Liver (tissue), 9 donors: ENCODE results near the gene MYO1F. TPM values are rescaled to one million over a fixed set of nuclear protein-coding genes. Genes with fewer than 3 reads are reported as not detected.
"Not testable (repeated sequence)": the region's sequence is repeated elsewhere in the genome, so short reads cannot be mapped to it uniquely, and the experiment has no call there.

ENCODE experiments used
- DNase-seq: peaks from one replicate; pipeline ENCODE4 v3.0.0-alpha.2; 2017; ENCODE audit warnings: low spot score
- H3K27ac ChIP-seq, 2 donors: one replicate each; pipeline ENCODE4 v1.7.0; 2013; ENCODE audit warnings: inconsistent platforms in 2 of 2, low read length in 2 of 2, control low read depth in 1 of 2, low read depth in 1 of 2, mild to moderate bottlenecking in 1 of 2
- H3K27me3 ChIP-seq, 4 donors: one replicate each; pipeline versions ENCODE4 v1.6.1 to v1.7.0; 2013; ENCODE audit warnings: low read length in 3 of 4, inconsistent platforms in 1 of 4, mild to moderate bottlenecking in 1 of 4, moderate library complexity in 1 of 4; ENCODE audit not compliant: control insufficient read depth in 4 of 4, insufficient read depth in 4 of 4
- H3K36me3 ChIP-seq, 4 donors: one replicate each; pipeline versions ENCODE4 v1.6.1 to v1.7.0; 2013; ENCODE audit warnings: low read length in 3 of 4, mild to moderate bottlenecking in 3 of 4, low read depth in 1 of 4, moderate library complexity in 1 of 4; ENCODE audit not compliant: control insufficient read depth in 4 of 4, insufficient read depth in 3 of 4
- H3K4me1 ChIP-seq, 4 donors: one replicate each; pipeline versions ENCODE4 v1.6.1 to v1.7.0; 2013; ENCODE audit warnings: low read length in 3 of 4, mild to moderate bottlenecking in 3 of 4, moderate library complexity in 1 of 4; ENCODE audit not compliant: control insufficient read depth in 4 of 4, insufficient read depth in 4 of 4
- H3K4me3 ChIP-seq, 3 donors: one replicate each; pipeline versions ENCODE4 v1.6.1 to v1.7.0; 2013; ENCODE audit warnings: low read length in 3 of 3, control low read depth in 1 of 3, low read depth in 1 of 3, mild to moderate bottlenecking in 1 of 3
- H3K9ac ChIP-seq, 2 donors: one replicate each; pipeline ENCODE4 v1.7.0; 2013; ENCODE audit warnings: low read length in 2 of 2, mild to moderate bottlenecking in 2 of 2, moderate library complexity in 2 of 2, control low read depth in 1 of 2, low read depth in 1 of 2
- H3K9me3 ChIP-seq, 4 donors: one replicate each; pipeline versions ENCODE4 v1.6.1 to v1.7.0; 2013; ENCODE audit warnings: low read length in 3 of 4; ENCODE audit not compliant: control insufficient read depth in 4 of 4
- FOXA1 ChIP-seq: IDR thresholded peaks from 2 replicates; pipeline ENCODE4 v1.6.1; 2016; ENCODE audit warnings: antibody characterized with exemption
- FOXA2 ChIP-seq: IDR thresholded peaks from 2 replicates; pipeline ENCODE4 v1.6.1; 2016; ENCODE audit warnings: antibody characterized with exemption
- GABPA ChIP-seq, 2 donors: IDR thresholded peaks in 1 of 2; conservative IDR thresholded peaks in 1 of 2; 2 replicates each; pipeline ENCODE4 v1.6.1; 2016; ENCODE audit warnings: antibody characterized with exemption in 2 of 2, mild to moderate bottlenecking in 1 of 2, moderate library complexity in 1 of 2
- HNF4A ChIP-seq, 2 donors: conservative IDR thresholded peaks; 2 replicates each; pipeline ENCODE4 v1.6.1; 2016; ENCODE audit warnings: antibody characterized with exemption in 2 of 2, mild to moderate bottlenecking in 2 of 2
- HNF4G ChIP-seq: IDR thresholded peaks from 2 replicates; pipeline ENCODE4 v1.6.1; 2016; ENCODE audit warnings: antibody characterized with exemption
- JUND ChIP-seq, 2 donors: IDR thresholded peaks; 2 replicates each; pipeline ENCODE4 v1.6.1; 2016; ENCODE audit warnings: antibody characterized with exemption in 2 of 2
- NR2F2 ChIP-seq: IDR thresholded peaks from 2 replicates; pipeline ENCODE4 v1.6.1; 2016; ENCODE audit warnings: antibody characterized with exemption
- RAD21 ChIP-seq, 2 donors: IDR thresholded peaks; 2 replicates each; pipeline ENCODE4 v1.6.1; 2016; ENCODE audit warnings: antibody characterized with exemption in 2 of 2, mild to moderate bottlenecking in 2 of 2
- RXRA ChIP-seq, 2 donors: IDR thresholded peaks; 2 replicates each; pipeline ENCODE4 v1.6.1; 2017 to 2018; ENCODE audit warnings: antibody characterized with exemption in 2 of 2, mild to moderate bottlenecking in 1 of 2
- SP1 ChIP-seq: IDR thresholded peaks from 2 replicates; pipeline ENCODE4 v1.6.1; 2018; ENCODE audit warnings: antibody characterized with exemption, mild to moderate bottlenecking
- TAF1 ChIP-seq: conservative IDR thresholded peaks from 2 replicates; pipeline ENCODE4 v1.6.1; 2016; ENCODE audit warnings: antibody characterized with exemption, mild to moderate bottlenecking
- YY1 ChIP-seq: IDR thresholded peaks from 2 replicates; pipeline ENCODE4 v1.6.1; 2016; ENCODE audit warnings: antibody characterized with exemption, mild to moderate bottlenecking
- WGBS: extraction: QIAGEN DNeasy Blood & Tissue Kit; methylation state at CpG from one replicate; pipeline ENCODE4 v1.1.7; 2013; 5-methylcytosine and 5-hydroxymethylcytosine counted together
- polyA plus RNA-seq, 2 donors: library from polyadenylated mRNA; stranded (reverse) in 1 of 2; unstranded in 1 of 2; fragments of 200-250 nt in 1 of 2; fragments of >200 nt in 1 of 2; fragmentation: Nextera tagmentation in 1 of 2; extraction: Ambion mirVana in 1 of 2; gene quantifications; one replicate each; pipeline versions ENCODE4 v1.2.1 to v1.2.3, GENCODE V29; 2013 to 2015
- total RNA-seq, 2 donors: library from RNA; depleted of rRNA; stranded (reverse); fragments of >200 nt; gene quantifications; one replicate each; pipeline ENCODE4 v1.2.3, GENCODE V29; 2014
- TF ChIP-seq, protein P1 (sequence below): IDR thresholded peaks from 2 replicates; pipeline ENCODE4 v1.6.1; 2016; ENCODE audit warnings: antibody characterized with exemption
- TF ChIP-seq, protein P2 (sequence below): IDR thresholded peaks from 2 replicates; pipeline ENCODE4 v1.6.1; 2016; ENCODE audit warnings: antibody characterized with exemption
- TF ChIP-seq, protein P3 (sequence below): fragments of 150-350 bp; IDR thresholded peaks from 2 replicates; pipeline ENCODE4 v1.5.1; 2017; ENCODE audit warnings: improper control_type of control experiment, low read depth, low read length; ENCODE audit not compliant: missing input control
- donor health status: healthy.
- donor health status: healthy.
- donor health status: healthy.
- donor health status: healthy.
- donor health status: healthy.

The MYO1F gene
- total and polyA plus RNA-seq, 4 donors = 6.1 to 20.4 (median 12.0) TPM

DNA sequence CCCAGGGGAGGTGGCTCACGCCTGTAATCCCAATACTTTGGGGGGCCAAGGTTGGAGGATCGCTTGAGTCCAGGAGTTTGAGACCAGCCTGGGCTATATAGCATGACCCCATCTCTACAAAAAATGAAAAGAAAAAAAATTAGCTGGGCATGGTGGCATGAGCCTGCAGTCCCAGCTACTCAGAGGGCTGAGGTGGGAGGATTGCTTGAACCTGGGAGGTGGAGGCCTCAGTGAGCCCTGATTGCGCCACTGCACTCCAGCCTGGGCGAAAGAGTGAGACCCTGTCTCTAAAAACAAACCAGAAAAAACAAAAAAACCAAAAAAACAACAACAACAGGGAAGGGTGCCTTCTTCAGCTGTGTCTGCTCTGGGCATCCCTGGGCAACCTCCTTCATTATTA, 499 bp upstream of the MYO1F start:
- no peaks in the 10 kb centered on the region for H3K27me3 ChIP-seq
- H3K9me3 ChIP-seq = no peaks in the 10 kb centered on the region
- H3K9ac ChIP-seq = no peak overlapping the region
- no peaks in the 10 kb centered on the region for H3K36me3 ChIP-seq
- TF ChIP-seq HNF4G (no peak), YY1 (no peak), TAF1 (no peak), GABPA (IDR thresholded peaks at IDR 0.05 in 1 of 2, conservative IDR thresholded peaks at IDR 0.05 in 1 of 2) (no peak), RXRA (IDR thresholded peaks at IDR 0.05) (no peak), RAD21 (IDR thresholded peaks at IDR 0.05) (no peak), NR2F2 (no peak), FOXA2 (no peak), HNF4A (conservative IDR thresholded peaks at IDR 0.05) (no peak)
- TF ChIP-seq, protein P1, sequence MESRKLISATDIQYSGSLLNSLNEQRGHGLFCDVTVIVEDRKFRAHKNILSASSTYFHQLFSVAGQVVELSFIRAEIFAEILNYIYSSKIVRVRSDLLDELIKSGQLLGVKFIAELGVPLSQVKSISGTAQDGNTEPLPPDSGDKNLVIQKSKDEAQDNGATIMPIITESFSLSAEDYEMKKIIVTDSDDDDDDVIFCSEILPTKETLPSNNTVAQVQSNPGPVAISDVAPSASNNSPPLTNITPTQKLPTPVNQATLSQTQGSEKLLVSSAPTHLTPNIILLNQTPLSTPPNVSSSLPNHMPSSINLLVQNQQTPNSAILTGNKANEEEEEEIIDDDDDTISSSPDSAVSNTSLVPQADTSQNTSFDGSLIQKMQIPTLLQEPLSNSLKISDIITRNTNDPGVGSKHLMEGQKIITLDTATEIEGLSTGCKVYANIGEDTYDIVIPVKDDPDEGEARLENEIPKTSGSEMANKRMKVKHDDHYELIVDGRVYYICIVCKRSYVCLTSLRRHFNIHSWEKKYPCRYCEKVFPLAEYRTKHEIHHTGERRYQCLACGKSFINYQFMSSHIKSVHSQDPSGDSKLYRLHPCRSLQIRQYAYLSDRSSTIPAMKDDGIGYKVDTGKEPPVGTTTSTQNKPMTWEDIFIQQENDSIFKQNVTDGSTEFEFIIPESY = no peak
- no peak overlapping the region for H3K4me3 ChIP-seq
- H3K27ac ChIP-seq = no peak overlapping the region
- H3K4me1 ChIP-seq = peaks cover 0 to 6% (median 2%) of the 10 kb centered on the region in 4 donors
- WGBS = 65% methylated on average over 4 of the region's 4 CpGs
- no peak for DNase-seq

DNA sequence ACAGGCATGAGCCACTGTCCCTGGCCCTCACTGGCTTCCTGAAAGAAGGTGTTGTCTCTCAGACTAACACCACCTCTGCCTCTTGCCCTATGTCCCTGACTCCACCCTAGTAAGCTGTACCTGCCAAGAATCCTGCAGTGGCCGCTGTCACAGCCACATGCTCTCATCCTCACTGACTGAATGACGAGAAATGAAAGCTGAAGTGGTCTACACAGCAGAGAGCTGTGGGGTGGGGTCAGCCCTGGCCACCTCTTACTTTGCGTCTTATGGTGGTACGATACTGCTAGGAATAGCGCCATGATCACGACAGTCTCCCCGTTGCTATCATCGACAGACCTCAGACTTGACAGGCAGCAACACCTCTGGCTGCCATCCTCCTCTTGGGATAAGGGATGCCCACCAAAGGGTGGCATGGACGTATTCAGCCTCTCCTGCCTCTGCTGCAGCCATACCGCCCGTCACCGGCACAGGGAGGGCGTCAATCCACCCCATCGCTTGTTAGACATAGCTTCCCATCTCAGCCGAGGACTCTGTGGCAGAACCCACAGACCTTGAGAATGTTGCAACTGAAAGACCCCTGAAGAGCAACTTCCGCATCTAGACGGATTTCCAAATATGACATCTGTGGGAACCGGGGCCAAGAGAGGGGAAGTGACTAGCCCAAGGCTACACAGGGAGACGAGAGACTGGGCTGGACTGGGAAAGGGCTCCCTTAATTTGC, 809 bp downstream of the MYO1F start:
- peak overlapping the region; percentile 43 to 60 for H3K27ac ChIP-seq
- TF ChIP-seq RAD21 (IDR thresholded peaks at IDR 0.05) = no peak
- TF ChIP-seq YY1 = no peak
- no peaks in the 10 kb centered on the region for H3K36me3 ChIP-seq
- peak overlapping the region; percentile 3 to 52 (median 30) for H3K4me3 ChIP-seq
- no peaks in the 10 kb centered on the region for H3K27me3 ChIP-seq
- no peaks in the 10 kb centered on the region for H3K9me3 ChIP-seq
- no peak for DNase-seq
- H3K4me1 ChIP-seq = peaks cover 0 to 6% (median 2%) of the 10 kb centered on the region in 4 donors
- WGBS = 56% methylated on average over 19 of the region's 19 CpGs
- peak overlapping the region; percentile 14 to 26 for H3K9ac ChIP-seq

DNA sequence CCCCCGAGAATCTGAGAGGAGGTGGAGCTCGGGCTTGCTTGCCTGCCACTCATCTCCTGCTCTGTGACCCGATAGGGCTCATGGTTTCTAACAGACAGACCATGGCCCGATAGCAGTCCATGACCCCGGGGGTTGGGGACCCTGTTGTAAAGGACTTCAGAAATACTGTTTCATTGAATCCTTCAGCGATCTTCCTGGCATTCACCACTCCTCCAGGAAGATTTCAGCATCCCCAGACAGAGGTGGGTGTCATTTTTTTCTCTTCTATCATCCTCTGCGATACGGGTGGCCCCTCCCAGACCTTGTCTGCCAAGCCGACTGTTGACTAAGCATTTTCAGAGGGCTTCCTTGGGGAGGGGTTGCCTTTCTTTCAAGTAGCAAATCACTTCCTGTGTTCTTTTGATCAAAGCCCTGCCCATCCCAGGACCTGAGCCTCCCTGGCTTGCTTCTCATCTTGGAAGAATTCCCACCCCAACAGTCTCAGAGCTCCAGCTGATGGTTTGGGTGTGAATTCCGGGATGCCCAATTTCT, 1.7 kb downstream of the MYO1F start:
- peak overlapping the region in 1 of 3 donors; percentile 0 for H3K4me3 ChIP-seq
- H3K36me3 ChIP-seq = no peaks in the 10 kb centered on the region
- H3K9ac ChIP-seq = no peak overlapping the region
- WGBS = 32% methylated on average over 10 of the region's 10 CpGs
- TF ChIP-seq FOXA2 (no peak), SP1 (no peak), JUND (IDR thresholded peaks at IDR 0.05) (no peak), NR2F2 (no peak), RAD21 (IDR thresholded peaks at IDR 0.05) (no peak), YY1 (no peak), FOXA1 (no peak)
- TF ChIP-seq, protein P1 = no peak
- TF ChIP-seq, protein P2, sequence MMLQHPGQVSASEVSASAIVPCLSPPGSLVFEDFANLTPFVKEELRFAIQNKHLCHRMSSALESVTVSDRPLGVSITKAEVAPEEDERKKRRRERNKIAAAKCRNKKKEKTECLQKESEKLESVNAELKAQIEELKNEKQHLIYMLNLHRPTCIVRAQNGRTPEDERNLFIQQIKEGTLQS = no peak
- TF ChIP-seq, protein P3, sequence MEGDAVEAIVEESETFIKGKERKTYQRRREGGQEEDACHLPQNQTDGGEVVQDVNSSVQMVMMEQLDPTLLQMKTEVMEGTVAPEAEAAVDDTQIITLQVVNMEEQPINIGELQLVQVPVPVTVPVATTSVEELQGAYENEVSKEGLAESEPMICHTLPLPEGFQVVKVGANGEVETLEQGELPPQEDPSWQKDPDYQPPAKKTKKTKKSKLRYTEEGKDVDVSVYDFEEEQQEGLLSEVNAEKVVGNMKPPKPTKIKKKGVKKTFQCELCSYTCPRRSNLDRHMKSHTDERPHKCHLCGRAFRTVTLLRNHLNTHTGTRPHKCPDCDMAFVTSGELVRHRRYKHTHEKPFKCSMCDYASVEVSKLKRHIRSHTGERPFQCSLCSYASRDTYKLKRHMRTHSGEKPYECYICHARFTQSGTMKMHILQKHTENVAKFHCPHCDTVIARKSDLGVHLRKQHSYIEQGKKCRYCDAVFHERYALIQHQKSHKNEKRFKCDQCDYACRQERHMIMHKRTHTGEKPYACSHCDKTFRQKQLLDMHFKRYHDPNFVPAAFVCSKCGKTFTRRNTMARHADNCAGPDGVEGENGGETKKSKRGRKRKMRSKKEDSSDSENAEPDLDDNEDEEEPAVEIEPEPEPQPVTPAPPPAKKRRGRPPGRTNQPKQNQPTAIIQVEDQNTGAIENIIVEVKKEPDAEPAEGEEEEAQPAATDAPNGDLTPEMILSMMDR = no peak
- no peaks in the 10 kb centered on the region for H3K27me3 ChIP-seq
- H3K4me1 ChIP-seq = peaks cover 0 to 4% (median 2%) of the 10 kb centered on the region in 4 donors
- H3K27ac ChIP-seq = no peak overlapping the region
- no peak for DNase-seq
- H3K9me3 ChIP-seq = no peaks in the 10 kb centered on the region

DNA sequence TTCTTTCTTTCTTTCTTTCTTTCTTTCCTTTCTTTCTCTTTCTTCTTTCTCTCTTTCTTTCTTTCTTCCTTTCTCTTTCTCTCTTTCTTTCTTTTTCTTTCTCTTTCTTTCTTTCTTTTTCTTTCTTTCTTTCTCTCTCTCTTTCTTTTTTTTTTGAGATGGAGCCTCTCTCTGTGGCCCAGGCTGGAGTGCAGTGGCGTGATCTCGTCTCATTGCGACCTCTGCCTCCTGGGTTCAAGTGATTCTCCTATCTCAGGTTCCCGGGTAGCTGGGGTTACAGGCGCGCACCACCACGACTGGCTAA, 2.7 kb downstream of the MYO1F start:
- H3K4me3 ChIP-seq, H3K9me3 ChIP-seq: not testable (repeated sequence)

More for the DNA sequence above, 2.7 kb downstream of the MYO1F start:
- H3K27me3 ChIP-seq, H3K9ac ChIP-seq, DNase-seq, H3K27ac ChIP-seq, H3K36me3 ChIP-seq, H3K4me1 ChIP-seq: not testable (repeated sequence)
- 92% methylated on average over 7 of the region's 7 CpGs for WGBS
